DND-41 (cell line): ENCODE measurements around the gene IER2.
"Not testable (repeated sequence)": the region's sequence is repeated elsewhere in the genome, so short reads cannot be mapped to it uniquely, and the experiment has no call there.

ENCODE experiments used
- ATAC-seq: fragments of 200-7000 bp; cut with Tn5 transposase; 3 replicates; pipeline ENCODE4 v1.9.1; 2021; ENCODE audit warnings: low read depth; ENCODE audit not compliant: insufficient read depth
- DNase-seq: peaks from one replicate; pipeline ENCODE4 v3.0.0-alpha.2; 2020
- H2AFZ ChIP-seq: 2 replicates; pipeline ENCODE4 v1.6.0; 2012; ENCODE audit warnings: low read depth, low read length
- H3K27ac ChIP-seq: 2 replicates; pipeline ENCODE4 v1.5.1; 2012; ENCODE audit warnings: low read length, inconsistent platforms
- H3K27me3 ChIP-seq: fragments of 200-600 bp; sonication (generic); 2 replicates; pipeline ENCODE4 v1.6.0; 2012; ENCODE audit warnings: low read length, mild to moderate bottlenecking, inconsistent platforms; ENCODE audit not compliant: insufficient read depth, poor library complexity
- H3K36me3 ChIP-seq: 2 replicates; pipeline ENCODE4 v1.5.1; 2012; ENCODE audit warnings: low read length, inconsistent platforms; ENCODE audit not compliant: insufficient read depth
- H3K4me1 ChIP-seq: 2 replicates; pipeline ENCODE4 v1.5.1; 2012; ENCODE audit warnings: mild to moderate bottlenecking, low read length; ENCODE audit not compliant: insufficient read depth
- H3K4me2 ChIP-seq: 2 replicates; pipeline ENCODE4 v1.6.0; 2012; ENCODE audit warnings: mild to moderate bottlenecking, moderate library complexity, low read length, inconsistent platforms; ENCODE audit not compliant: insufficient read depth
- H3K4me3 ChIP-seq, 2 experiments: fragments of 200-600 bp in 1 of 2; shearing (Covaris generic) in 1 of 2; 2 replicates each; pipeline ENCODE4 v1.5.1; 2012 to 2016; ENCODE audit warnings: inconsistent platforms in 2 of 2, low read length in 2 of 2, mild to moderate bottlenecking in 2 of 2, low read depth in 1 of 2, moderate library complexity in 1 of 2
- H3K79me2 ChIP-seq: 2 replicates; pipeline ENCODE4 v1.6.0; 2012; ENCODE audit warnings: low read length, inconsistent platforms; ENCODE audit not compliant: insufficient read depth
- H3K9ac ChIP-seq: 2 replicates; pipeline ENCODE4 v1.6.0; 2012; ENCODE audit warnings: low read depth, mild to moderate bottlenecking, inconsistent platforms, low read length, moderate library complexity
- H3K9me3 ChIP-seq: 2 replicates; pipeline ENCODE4 v1.5.1; 2012; ENCODE audit warnings: low read length, moderate library complexity, mild to moderate bottlenecking, inconsistent platforms; ENCODE audit not compliant: insufficient read depth, severe bottlenecking
- H4K20me1 ChIP-seq: 2 replicates; pipeline ENCODE4 v1.6.0; 2012; ENCODE audit warnings: low read length; ENCODE audit not compliant: insufficient read depth
- CTCF ChIP-seq: IDR thresholded peaks from 2 replicates; pipeline ENCODE4 v1.5.1; 2012; ENCODE audit warnings: borderline replicate concordance, low read length, moderate library complexity, mild to moderate bottlenecking; ENCODE audit not compliant: poor library complexity, severe bottlenecking; ENCODE audit errors: extremely low read depth
- EZH2 ChIP-seq: IDR thresholded peaks from 3 replicates; pipeline ENCODE4 v1.6.1; 2012; ENCODE audit warnings: borderline replicate concordance, low read depth, mild to moderate bottlenecking, moderate library complexity, low read length, inconsistent platforms; ENCODE audit not compliant: severe bottlenecking

The IER2 gene

GRCh38 chr19:13138916-13139198 lies 11.4 kb upstream of the IER2 start:
- H3K4me3 ChIP-seq, result no peak overlapping the region
- H3K9ac ChIP-seq, result no peak overlapping the region
- ATAC-seq, result no peak
- no peak overlapping the region for H3K27ac ChIP-seq
- no peak overlapping the region for H2AFZ ChIP-seq
- H3K79me2 ChIP-seq, result peaks cover 10% of the 10 kb centered on the region; the same call in 1 of the 2 replicates
- peaks cover 40% of the 10 kb centered on the region for H4K20me1 ChIP-seq
- H3K9me3 ChIP-seq, result no peaks in the 10 kb centered on the region
- H3K27me3 ChIP-seq, result no peaks in the 10 kb centered on the region
- no peak for DNase-seq
- no peaks in the 10 kb centered on the region for H3K4me1 ChIP-seq
- H3K4me2 ChIP-seq, result no peak overlapping the region
- TF ChIP-seq CTCF, result no peak
- TF ChIP-seq EZH2, result no peak
- H3K36me3 ChIP-seq, result peaks cover 61% of the 10 kb centered on the region

GRCh38 chr19:13139633-13140311 lies 10.4 kb upstream of the IER2 start:
- DNase-seq (no peak), ATAC-seq (no peak)
- no peaks in the 10 kb centered on the region for H3K9me3 ChIP-seq
- no peaks in the 10 kb centered on the region for H3K4me1 ChIP-seq
- no peak overlapping the region for H2AFZ ChIP-seq
- no peak overlapping the region for H3K9ac ChIP-seq
- H3K4me2 ChIP-seq, result no peak overlapping the region
- no peaks in the 10 kb centered on the region for H3K27me3 ChIP-seq
- H4K20me1 ChIP-seq, result peaks cover 32% of the 10 kb centered on the region
- H3K4me3 ChIP-seq, result no peak overlapping the region
- peaks cover 1% of the 10 kb centered on the region; the same call in 1 of the 2 replicates for H3K79me2 ChIP-seq
- H3K36me3 ChIP-seq, result peaks cover 61% of the 10 kb centered on the region
- no peak overlapping the region for H3K27ac ChIP-seq
- no peak for TF ChIP-seq EZH2
- TF ChIP-seq CTCF, result no peak

GRCh38 chr19:13146763-13147563 lies 3.2 kb upstream of the IER2 start:
- Histone ChIP-seq H3K36me3 (peaks cover 16% of the 10 kb centered on the region), H3K9me3 (no peaks in the 10 kb centered on the region), H3K79me2 (peaks cover 18% of the 10 kb centered on the region), H2AFZ (no peak overlapping the region), H4K20me1 (no peaks in the 10 kb centered on the region; the same call in 1 of the 2 replicates), H3K27me3 (no peaks in the 10 kb centered on the region), H3K27ac (no peak overlapping the region), H3K4me2 (no peak overlapping the region), H3K9ac (no peak overlapping the region), H3K4me3 (no peak overlapping the region), H3K4me1 (peaks cover 18% of the 10 kb centered on the region)
- TF ChIP-seq EZH2, result no peak
- ATAC-seq (no peak), DNase-seq (no peak)

- H3K9me3 ChIP-seq, ATAC-seq, DNase-seq: not testable (repeated sequence)
- H3K36me3 ChIP-seq, result peaks cover 21% of the 10 kb centered on the region
- peaks cover 40% of the 10 kb centered on the region for H3K4me1 ChIP-seq
- peaks cover 13% of the 10 kb centered on the region for H3K27me3 ChIP-seq
- peak overlapping the region; percentile 74 for H2AFZ ChIP-seq
- H3K9ac ChIP-seq, result peak overlapping the region; percentile 87
- H3K4me3 ChIP-seq, result peak overlapping the region; percentile 54 to 68
- H4K20me1 ChIP-seq, result peaks cover 13% of the 10 kb centered on the region
- peak overlapping the region; percentile 74 for H3K27ac ChIP-seq
- peak overlapping the region; percentile 100 for H3K4me2 ChIP-seq
- H3K79me2 ChIP-seq, result peaks cover 31% of the 10 kb centered on the region
Measured at GRCh38 chr19:13149173-13149627, 1.0 kb upstream of the IER2 start.
